IPS-NIHi7 (cell line): Measurements from ENCODE around the gene MIA.
"Not testable (repeated sequence)": the region's sequence is repeated elsewhere in the genome, so short reads cannot be mapped to it uniquely, and the experiment has no call there.

Experiments
- DNase-seq: peaks from one replicate; pipeline ENCODE4 v3.0.0; 2012; ENCODE audit warnings: mixed read lengths; ENCODE audit errors: extremely low spot score

The MIA gene

GRCh38 chr19:40822704-40823553 is 47.6 kb downstream of the MIA start:
- DNase-seq = not testable (repeated sequence)

DNA sequence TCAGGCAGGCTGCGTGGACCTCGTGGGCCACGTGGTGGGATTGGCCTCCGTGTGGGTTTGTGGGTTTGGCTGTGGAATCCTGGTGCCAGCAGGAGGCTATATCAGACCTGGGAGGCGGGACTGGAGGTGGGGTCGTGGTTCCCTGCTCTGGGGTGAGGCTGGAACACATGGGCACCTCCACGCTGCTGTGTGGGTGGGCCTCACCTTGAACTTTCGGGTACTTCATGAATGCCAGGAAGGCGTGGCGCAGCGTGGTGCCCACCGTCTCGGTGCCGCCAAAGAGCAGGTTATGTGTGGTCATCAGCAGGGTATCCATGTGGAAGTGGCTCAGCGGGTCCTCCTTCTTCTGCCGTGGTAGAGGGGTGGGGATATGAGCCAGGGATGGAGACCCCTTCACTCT is 49.6 kb downstream of the MIA start:
- not testable (repeated sequence) for DNase-seq

DNA sequence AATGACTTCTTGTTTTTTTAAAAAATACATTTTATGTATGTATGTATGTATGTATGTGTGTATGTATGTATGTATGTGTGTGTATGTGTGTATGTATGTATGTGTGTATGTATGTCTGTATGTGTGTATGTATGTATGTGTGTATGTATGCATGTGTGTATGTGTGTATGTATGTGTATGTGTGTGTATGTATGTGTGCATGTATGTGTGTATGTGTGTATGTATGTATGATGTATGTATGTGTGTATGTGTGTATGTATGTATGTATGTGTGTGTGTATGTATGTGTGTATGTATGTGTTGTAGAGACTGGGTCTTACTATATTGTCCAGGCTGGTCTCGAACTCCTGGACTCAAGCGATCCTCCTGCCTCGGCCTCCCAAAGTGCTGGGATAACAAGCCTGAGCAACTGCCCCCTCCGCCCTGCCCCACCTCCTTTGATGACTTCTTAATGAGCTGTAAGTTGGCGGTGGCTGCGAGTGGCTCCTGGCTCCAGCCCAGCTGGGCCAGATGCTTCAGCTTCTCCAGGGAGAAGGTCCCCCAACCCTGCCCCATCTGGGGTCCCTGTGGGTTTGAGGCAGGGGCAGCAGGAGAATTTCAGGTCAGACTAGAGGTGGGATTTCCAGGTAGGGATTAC is 50.3 kb downstream of the MIA start:
- DNase-seq = not testable (repeated sequence)

DNA sequence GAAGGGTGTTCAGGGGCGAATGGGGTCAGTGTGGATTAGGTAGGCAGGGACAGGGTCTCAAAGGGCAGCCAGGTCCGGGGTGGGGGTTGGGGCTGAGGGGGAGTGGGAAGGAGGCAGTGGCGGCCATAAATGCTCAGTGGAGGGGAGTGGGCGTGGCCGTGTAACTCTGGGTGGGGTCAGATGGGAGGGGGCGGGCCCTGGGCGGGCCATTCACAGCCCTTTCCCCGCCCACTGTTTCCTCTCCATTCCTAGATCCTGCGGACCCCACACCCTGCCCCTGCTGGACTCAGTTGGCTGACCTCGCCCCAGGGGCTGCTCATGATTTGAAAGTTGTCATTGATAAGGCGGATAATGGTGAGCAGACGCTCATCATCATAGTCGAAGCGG is 51.0 kb downstream of the MIA start:
- DNase-seq = not testable (repeated sequence)

DNA sequence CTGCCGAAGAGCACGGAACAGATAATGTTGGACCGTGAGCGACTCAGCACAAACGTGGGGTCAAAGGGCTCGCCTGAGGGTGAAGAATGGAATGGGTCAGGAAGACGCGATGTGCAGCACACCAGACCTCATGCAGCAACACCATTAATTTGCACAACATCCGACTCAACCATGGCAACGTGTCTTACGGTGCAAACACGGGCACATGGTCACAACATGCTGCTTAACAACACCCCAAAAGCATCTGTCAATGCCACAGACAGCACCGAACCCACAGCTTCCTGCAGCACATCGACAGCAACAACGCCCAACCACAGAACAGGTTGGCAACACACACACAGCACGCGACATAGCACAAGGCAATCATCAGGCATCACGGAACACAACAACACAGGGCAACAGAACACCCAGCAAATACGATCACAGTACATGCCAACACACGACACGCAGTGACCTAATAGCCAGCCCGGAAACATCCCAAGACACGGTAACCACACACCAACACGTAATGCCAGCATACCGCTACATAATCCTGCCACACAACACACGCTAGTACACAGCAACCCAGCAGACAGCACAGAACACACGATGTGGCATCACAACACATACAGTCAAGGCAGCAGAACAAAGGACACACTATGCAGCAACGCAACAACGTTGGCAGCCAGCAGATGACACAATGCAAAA is 51.5 kb downstream of the MIA start:
- DNase-seq = not testable (repeated sequence)
